Glomerular visceral epithelial cell (primary cell): ENCODE measurements around the gene AP2A2.

Experiments used
- DNase-seq: peaks from one replicate; pipeline ENCODE4 v3.0.0-alpha.2; 2016; ENCODE audit errors: extremely low spot score

Gene AP2A2

DNA sequence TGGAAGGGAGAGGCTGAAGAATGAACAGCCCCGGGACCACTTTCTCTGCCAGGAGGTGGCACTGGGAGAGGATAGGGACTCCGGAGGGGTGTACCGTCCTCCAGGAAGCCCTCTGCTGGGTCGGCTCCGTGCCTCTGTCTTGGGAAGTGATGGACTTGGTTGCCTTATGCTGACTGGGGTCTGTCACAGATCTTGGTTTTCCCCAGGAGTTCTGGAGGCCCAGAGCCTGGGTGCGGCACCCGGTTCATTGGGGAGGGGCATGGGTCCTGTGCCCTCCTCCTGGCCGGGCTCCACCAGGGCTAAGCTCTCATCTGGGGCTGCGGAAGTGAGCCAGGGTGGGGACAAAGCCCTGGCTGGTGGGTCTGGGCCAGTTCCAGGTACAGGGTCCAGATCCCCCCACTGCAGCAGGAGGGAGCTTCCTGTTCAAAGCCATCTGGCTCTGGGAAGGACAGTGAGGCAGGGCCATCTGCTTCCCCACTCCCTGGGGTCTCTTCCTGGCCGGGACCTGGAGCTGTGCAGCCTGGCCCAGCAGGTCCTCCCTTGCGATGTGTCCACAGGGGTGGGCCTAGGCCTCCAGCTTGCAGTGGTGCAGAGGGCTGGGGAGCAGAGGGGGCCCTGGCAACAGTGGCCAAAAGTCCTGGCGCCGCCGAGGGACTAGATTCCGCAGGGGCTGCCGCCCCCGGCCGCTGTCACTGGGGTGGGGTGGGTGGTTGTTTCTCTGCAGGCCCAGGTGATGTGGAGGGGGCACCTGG is 1.1 kb upstream of the AP2A2 start:
- DNase-seq = no peak

DNA sequence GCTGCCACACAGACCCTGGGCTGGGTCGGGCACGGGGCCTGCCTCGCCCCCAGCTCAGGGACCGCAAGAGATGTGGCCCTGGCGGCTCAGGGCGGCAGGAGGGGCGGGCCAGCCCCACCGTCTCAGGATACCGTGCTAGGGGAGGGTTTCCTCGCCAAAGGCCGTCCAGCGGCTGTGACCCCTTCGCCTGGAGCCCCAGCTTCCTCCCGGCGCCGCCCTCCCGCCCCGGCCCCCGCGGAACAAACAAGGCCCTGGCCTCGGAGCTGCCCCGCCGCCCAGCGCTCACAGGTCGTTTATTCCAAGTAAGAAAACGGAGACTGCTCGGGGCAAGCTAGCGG is 543 bp upstream of the AP2A2 start:
- no peak for DNase-seq

DNA sequence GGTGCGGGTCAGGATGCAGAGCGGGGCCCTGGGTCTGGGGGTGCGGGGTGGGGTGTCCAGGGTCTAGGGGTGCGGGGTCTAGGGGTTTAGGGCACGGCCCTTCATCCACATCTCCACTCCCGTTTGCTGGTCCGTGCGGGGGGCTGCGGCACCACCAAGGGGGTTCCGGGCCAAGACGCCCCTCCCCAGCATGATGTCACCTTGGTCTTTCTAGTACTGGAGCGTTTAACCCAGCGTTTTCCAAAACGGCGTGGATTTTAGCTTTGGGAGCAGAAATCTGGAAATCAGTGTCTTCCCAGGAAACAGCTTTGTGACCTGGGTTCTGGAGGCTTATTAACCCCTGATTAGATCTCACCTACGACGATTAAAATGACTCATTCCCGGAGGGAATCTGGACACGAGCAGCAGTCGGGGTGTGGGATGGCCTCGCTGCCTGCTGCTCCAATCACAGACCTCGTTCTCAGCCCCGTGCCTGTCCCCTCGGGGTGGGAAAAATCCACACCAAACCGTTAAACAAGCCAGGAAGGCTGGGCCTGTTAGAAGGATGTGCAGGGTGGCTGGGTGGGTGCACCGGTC is 759 bp downstream of the AP2A2 start:
- peak; percentile 65 for DNase-seq

DNA sequence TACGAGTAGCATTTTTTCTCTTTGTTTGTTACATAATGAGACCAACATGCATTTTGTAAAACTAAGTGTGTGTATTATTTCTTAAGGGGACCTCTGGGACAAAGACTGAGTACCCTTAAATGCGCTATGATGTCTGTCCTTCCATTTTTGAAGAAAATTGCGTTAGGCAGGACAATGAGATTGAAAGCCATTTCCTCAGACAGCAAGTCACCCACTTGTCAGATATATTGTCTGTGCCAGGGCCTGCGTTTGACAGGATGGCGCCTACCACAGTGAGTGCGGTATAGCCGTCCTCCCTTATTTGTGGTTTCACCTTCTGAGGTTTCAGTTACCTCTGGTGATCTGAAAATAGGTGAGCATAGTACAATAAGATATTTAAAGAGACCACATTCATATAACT is 2.2 kb downstream of the AP2A2 start:
- no peak for DNase-seq

DNA sequence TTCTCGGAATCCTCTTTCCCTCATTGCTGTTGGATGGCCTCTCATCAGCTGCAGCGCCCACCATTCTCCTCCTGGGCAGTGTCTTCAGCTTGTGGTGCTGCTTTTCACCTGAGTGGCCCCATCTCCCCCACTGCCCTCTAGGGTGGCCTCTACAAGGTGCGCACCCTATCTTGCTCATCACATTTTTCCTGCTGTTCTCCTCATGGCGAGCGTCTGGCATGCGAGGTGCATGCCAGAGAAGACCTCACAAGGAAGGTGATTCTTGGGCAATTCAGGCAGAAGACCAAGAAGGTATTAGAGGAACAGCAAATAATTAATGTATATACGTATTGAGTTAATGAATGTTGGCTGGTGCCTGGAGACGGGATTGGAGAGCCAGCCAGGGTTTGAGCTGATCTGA is 3.1 kb downstream of the AP2A2 start:
- no peak for DNase-seq

DNA sequence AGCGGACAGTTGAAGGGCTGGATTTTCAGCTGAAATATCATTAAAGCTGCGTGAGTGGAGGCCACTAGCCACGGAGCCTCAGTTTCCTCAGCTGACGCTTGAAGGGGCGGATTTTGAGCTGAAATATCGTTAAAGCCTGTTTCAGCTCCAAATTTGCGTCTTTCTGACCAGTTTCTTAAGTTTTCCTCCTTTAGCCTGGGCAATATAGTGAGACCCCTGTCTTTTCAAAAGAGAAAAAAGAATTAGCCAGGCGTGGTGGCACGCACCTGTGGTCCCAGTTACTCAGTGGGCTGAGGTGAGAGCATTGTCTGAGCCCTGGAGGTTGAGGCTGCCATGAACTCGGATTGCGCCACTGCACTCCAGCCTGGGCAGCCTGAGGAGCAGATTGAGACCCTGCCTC is 3.7 kb downstream of the AP2A2 start:
- no peak for DNase-seq

DNA sequence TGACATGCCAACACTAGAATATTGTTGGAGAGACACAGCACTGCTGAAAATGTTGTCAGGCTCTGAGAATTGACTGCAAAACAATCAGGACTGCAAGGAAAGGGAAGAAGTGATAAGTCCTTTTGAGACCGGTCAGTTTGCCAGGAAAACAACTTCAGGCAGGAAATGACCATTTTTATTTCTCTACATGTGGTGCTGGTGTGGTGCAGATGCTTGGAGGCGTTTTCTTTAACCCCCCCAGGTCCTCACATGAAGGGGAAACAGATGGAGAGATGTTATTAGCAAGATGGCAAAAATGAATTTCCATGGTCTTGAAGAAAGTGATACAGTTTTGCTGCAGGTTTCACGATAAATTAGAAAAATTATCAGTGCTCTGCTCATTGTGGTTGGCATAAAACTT is 5.7 kb downstream of the AP2A2 start:
- no peak for DNase-seq

GRCh38 chr11:932435-932834 is 6.8 kb downstream of the AP2A2 start:
- DNase-seq = no peak

- no peak for DNase-seq
Observed at GRCh38 chr11:933142-933851, 7.6 kb downstream of the AP2A2 start.

GRCh38 chr11:933936-934335 is 8.3 kb downstream of the AP2A2 start:
- no peak for DNase-seq

DNA sequence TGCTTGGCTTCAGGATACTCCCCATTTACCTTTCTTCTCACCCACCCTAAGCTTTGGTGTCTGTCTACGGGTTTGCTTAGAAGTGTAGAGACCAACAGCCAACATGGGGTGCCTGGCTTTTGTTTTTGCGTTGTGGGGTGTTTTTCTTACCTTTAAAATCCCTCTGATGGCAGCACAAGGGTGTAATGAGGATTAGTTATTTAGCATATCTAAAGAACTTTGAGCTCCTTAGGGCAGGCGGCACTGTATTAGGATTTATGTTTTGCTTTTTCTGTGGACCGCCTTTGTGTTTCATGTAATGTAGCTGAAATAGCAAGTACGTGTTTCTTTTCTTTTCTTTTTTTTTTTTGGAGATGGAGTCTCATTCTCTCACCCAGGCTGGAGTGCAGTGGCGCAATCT is 8.9 kb downstream of the AP2A2 start:
- no peak for DNase-seq

DNA sequence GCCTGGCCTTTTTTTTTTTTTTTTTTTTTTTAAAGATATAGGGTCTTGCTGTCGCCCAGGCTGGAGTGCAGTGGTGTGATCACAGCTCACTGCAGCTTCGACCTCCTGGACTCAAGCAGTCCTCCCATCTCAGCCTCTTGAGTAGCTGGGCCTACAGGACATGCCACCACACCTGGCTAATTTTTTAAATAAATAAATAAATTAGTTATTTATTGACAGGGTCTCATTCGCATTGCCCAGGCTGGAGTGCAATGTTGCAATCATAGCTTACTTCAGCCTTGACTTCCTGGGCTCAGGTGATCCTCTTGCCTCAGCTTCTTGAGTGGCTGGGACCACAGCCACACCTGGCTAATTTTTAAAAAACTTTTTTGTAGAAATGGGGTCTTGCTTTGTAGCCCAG is 10.5 kb downstream of the AP2A2 start:
- no peak for DNase-seq

GRCh38 chr11:937841-938261 is 12.2 kb downstream of the AP2A2 start:
- DNase-seq = no peak

DNA sequence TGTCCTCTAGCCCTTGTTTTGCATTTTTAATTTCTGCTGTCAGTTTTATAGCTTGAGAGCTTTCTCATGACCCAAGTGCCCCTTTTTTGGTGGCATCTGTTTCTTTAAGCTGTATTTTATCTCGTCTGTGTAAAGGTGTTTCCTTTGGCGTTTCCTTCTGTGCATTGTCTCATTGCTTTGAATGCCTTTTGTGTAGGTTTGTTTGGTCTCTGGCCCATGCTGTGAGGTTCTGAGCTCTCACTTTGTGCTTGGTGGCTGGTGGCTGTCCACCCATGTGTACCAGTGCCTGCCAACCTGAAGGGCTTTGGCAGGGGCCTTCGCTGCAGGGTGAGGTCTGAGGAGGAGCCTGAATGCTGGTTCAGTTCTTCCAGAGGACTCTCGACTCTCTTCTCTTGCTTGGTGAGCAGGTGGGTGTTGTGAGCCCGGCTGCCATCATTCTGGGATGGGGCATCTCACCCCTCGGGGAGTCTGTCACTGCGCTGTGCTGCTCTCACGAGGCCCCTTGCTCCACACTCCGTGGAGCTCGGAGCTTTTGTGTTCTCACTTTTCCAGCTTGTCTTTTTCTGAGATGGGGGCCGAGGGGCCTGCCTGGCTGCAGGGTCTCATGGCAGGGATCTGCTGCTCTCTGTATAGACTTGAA is 14.9 kb downstream of the AP2A2 start:
- DNase-seq = no peak

DNA sequence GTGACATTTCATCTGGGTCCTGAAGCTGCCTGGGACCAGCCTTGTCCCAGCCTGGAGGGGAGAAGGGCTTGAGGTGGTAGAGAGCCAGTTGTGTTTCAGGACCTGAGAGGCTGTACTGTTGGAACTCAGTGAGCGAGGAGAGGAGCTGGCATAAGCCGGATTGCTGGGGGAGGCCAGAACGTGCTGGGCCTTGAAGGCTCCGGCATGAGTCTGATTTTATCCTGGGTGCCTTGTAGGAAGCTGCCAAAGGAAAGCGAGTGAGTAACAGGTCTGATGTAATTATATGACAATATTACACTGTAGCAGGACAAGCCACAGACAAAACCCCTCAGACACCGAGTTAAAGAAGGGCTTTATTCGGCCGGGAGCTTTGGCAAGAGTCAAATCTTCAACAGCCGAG is 17.2 kb downstream of the AP2A2 start:
- peak; percentile 53 for DNase-seq

- DNase-seq = no peak
Observed at GRCh38 chr11:944711-945470, 19.2 kb downstream of the AP2A2 start.

GRCh38 chr11:945986-946385 is 20.3 kb downstream of the AP2A2 start:
- DNase-seq = no peak

DNA sequence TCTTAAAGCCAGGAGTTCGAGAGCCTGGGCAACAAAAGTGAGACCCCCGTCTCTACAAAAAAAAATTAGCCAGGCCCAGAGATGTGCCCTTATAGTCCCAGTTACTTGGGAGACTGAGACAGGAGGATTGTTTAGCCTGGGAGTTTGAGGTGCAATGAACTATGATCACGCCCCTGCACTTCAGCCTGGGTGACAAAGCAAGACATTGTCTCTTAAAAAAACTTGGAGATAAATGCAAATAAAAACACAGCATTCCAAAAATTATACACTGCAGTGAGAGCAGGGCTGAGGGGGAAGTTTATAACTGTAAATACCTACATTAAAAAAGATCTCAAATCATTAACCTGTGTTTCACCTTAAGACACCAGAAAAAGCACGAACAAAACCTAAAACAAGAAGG is 22.1 kb downstream of the AP2A2 start:
- DNase-seq = no peak

DNA sequence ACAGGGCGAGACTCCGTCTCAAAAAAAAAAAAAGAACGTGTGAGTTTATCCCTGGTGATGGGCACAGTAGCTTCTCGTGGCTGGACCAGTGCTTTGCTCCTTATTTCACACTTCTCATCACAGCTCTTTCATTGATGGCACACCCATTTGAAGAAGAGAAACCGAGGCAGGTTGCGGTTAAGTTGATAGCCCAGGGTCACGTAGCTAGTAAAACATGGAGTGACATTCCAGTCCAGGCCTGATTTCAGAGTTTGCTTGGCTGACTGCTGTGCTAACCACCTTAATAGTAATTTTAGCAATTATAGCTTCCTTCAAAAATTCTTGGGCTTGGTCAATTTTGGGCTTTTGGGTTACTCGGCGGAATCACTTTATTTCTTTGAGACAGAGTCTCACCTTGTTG is 25.8 kb downstream of the AP2A2 start:
- DNase-seq = no peak

DNA sequence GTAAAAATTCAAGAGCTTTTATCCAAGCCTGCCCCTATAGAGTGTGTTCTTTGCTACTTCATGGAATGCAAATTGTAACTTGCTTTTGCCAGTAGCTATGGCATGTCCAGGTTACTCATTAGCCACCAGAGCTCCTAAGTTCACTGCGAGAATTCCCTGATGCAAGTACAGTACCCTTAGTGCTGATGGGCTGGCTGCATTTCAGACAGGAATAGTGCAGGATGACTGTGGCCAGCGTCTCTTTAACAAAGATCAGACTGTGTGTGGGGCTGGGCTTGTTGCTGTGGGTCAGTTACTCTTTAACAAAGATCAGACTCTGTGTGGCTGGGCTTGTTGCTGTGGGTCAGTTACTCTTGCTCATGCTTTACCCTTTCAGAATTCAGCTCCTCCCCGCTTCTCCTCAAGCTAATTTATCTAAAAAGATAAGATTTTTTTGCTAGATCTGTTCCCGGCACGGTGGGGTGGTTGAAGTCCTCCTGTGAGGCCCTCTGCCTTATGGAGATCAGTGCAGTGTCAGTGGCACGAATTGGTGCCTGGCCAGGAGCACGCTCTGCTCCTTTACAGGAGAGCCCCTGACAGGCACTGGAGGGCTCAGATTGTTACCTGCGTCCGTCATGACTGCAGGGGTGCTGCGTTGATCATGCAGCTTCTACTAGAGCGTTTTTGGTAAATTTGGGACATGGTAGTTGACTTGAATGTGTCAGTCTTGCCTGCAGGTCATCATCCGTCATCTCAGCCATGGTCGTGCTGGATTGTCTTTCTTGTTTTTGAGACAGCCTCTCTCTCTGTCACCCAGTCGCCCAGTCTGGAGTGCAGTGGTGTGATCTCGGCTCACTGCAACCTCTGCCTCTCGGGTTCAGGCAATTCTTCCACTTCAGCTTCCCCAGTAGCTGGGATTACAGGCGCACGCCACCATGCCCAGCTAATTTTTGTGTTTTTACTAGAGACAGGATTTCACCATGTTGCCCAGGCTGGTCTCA is 27.0 kb downstream of the AP2A2 start:
- DNase-seq = peak; percentile 95

GRCh38 chr11:953512-953911 is 27.8 kb downstream of the AP2A2 start:
- DNase-seq = no peak
